NT2/D1 (cell line): ENCODE results near the gene SOSTDC1.

Source experiments
- SUZ12 ChIP-seq: IDR thresholded peaks from 2 replicates; pipeline ENCODE4 v1.6.1; 2011; ENCODE audit not compliant: insufficient read length, insufficient read depth; ENCODE audit errors: extremely low read depth
- YY1 ChIP-seq: IDR thresholded peaks from 2 replicates; pipeline ENCODE4 v1.6.1; 2011; ENCODE audit not compliant: insufficient read length, insufficient read depth
- ZNF274 ChIP-seq: IDR thresholded peaks from 2 replicates; pipeline ENCODE4 v1.6.1; 2011; ENCODE audit warnings: mild to moderate bottlenecking, low read depth, low read length

GRCh38 chr7:16430133-16430532 lies 35.4 kb downstream of the SOSTDC1 start:
- TF ChIP-seq YY1 (no peak), SUZ12 (no peak), ZNF274 (no peak)
